Stimulated activated effector memory CD8-positive, alpha-beta T cell treated with anti-CD3 and anti-CD28 coated beads, Interleukin-12 subunit alpha, Interleukin-12 subunit beta, amount 100 ng/mL, for 72 hours (primary cell): ENCODE measurements around the gene ALAS1.

Experiments
- ATAC-seq: fragments of 150-1000 bp; cut with Tn5 transposase; 2 replicates; pipeline ENCODE4 v1.10.0; 2021
- DNase-seq, 2 donors: peaks; one replicate each; pipeline ENCODE4 v3.0.0; 2021 to 2022; ENCODE audit warnings: low spot score in 2 of 2
- H3K27ac Mint-ChIP-seq: one replicate; pipeline ENCODE4 v1.8.0; 2022; ENCODE audit warnings: mild to moderate bottlenecking, mixed read lengths
- H3K36me3 Mint-ChIP-seq: one replicate; pipeline ENCODE4 v1.8.0; 2022; ENCODE audit warnings: mild to moderate bottlenecking, mixed read lengths
- H3K4me1 Mint-ChIP-seq: one replicate; pipeline ENCODE4 v1.8.0; 2022; ENCODE audit warnings: mixed read lengths
- H3K4me3 Mint-ChIP-seq: one replicate; pipeline ENCODE4 v1.8.0; 2022; ENCODE audit warnings: mild to moderate bottlenecking, mixed read lengths
- H3K9me3 Mint-ChIP-seq: one replicate; pipeline ENCODE4 v1.8.0; 2022; ENCODE audit warnings: mixed read lengths

Gene ALAS1

GRCh38 chr3:52203701-52204100 is 5.7 kb downstream of the ALAS1 start:
- peaks cover 100% of the 10 kb centered on the region for H3K36me3 Mint-ChIP-seq
- no peaks in the 10 kb centered on the region for H3K9me3 Mint-ChIP-seq
- H3K27ac Mint-ChIP-seq = peak overlapping the region; percentile 68
- H3K4me1 Mint-ChIP-seq = peaks cover 59% of the 10 kb centered on the region
- DNase-seq = no peak
- no peak overlapping the region for H3K4me3 Mint-ChIP-seq
- no peak for ATAC-seq

GRCh38 chr3:52204337-52205073 is 6.5 kb downstream of the ALAS1 start:
- peaks cover 100% of the 10 kb centered on the region for H3K36me3 Mint-ChIP-seq
- H3K9me3 Mint-ChIP-seq = no peaks in the 10 kb centered on the region
- no peak for DNase-seq
- peaks cover 51% of the 10 kb centered on the region for H3K4me1 Mint-ChIP-seq
- no peak overlapping the region for H3K4me3 Mint-ChIP-seq
- ATAC-seq = peak; percentile 93
- H3K27ac Mint-ChIP-seq = peak overlapping the region; percentile 63

- DNase-seq (no peak), ATAC-seq (no peak)
- Mint-ChIP-seq H3K9me3 (no peaks in the 10 kb centered on the region), H3K27ac (peak overlapping the region; percentile 63), H3K4me1 (peaks cover 42% of the 10 kb centered on the region), H3K36me3 (peaks cover 100% of the 10 kb centered on the region), H3K4me3 (no peak overlapping the region)
These were observed 7.9 kb downstream of the ALAS1 start for GRCh38 chr3:52205727-52206372.

- Mint-ChIP-seq H3K36me3 (peaks cover 100% of the 10 kb centered on the region), H3K27ac (no peak overlapping the region), H3K4me1 (peaks cover 16% of the 10 kb centered on the region), H3K4me3 (no peak overlapping the region), H3K9me3 (no peaks in the 10 kb centered on the region)
- ATAC-seq (no peak), DNase-seq (no peak)
These were observed 10.6 kb downstream of the ALAS1 start for GRCh38 chr3:52208556-52208955.

GRCh38 chr3:52210037-52210436 is 12.1 kb downstream of the ALAS1 start:
- Mint-ChIP-seq H3K27ac (peak overlapping the region; percentile 9), H3K36me3 (peaks cover 100% of the 10 kb centered on the region), H3K4me3 (no peak overlapping the region), H3K4me1 (peaks cover 12% of the 10 kb centered on the region), H3K9me3 (no peaks in the 10 kb centered on the region)
- DNase-seq (no peak), ATAC-seq (no peak)

GRCh38 chr3:52210550-52211046 is 12.6 kb downstream of the ALAS1 start:
- peak overlapping the region; percentile 9 for H3K27ac Mint-ChIP-seq
- DNase-seq (no peak), ATAC-seq (no peak)
- no peak overlapping the region for H3K4me3 Mint-ChIP-seq
- no peaks in the 10 kb centered on the region for H3K9me3 Mint-ChIP-seq
- peaks cover 100% of the 10 kb centered on the region for H3K36me3 Mint-ChIP-seq
- peaks cover 12% of the 10 kb centered on the region for H3K4me1 Mint-ChIP-seq

GRCh38 chr3:52211268-52211891 is 13.4 kb downstream of the ALAS1 start:
- H3K4me3 Mint-ChIP-seq = no peak overlapping the region
- no peaks in the 10 kb centered on the region for H3K9me3 Mint-ChIP-seq
- DNase-seq (no peak), ATAC-seq (no peak)
- no peak overlapping the region for H3K27ac Mint-ChIP-seq
- H3K36me3 Mint-ChIP-seq = peaks cover 96% of the 10 kb centered on the region
- H3K4me1 Mint-ChIP-seq = peaks cover 15% of the 10 kb centered on the region

GRCh38 chr3:52213005-52213404 is 15.0 kb downstream of the ALAS1 start:
- DNase-seq = no peak
- no peak overlapping the region for H3K4me3 Mint-ChIP-seq
- ATAC-seq = no peak
- peaks cover 86% of the 10 kb centered on the region for H3K36me3 Mint-ChIP-seq
- H3K27ac Mint-ChIP-seq = peak overlapping the region; percentile 79
- H3K9me3 Mint-ChIP-seq = no peaks in the 10 kb centered on the region
- H3K4me1 Mint-ChIP-seq = peaks cover 31% of the 10 kb centered on the region

- peaks cover 77% of the 10 kb centered on the region for H3K36me3 Mint-ChIP-seq
- H3K4me1 Mint-ChIP-seq = peaks cover 40% of the 10 kb centered on the region
- ATAC-seq (no peak), DNase-seq (no peak)
- no peaks in the 10 kb centered on the region for H3K9me3 Mint-ChIP-seq
- no peak overlapping the region for H3K4me3 Mint-ChIP-seq
- H3K27ac Mint-ChIP-seq = peak overlapping the region; percentile 55
These were observed 15.9 kb downstream of the ALAS1 start for GRCh38 chr3:52213901-52214300.

GRCh38 chr3:52215351-52215750 is 17.4 kb downstream of the ALAS1 start:
- H3K4me3 Mint-ChIP-seq = no peak overlapping the region
- peaks cover 62% of the 10 kb centered on the region for H3K36me3 Mint-ChIP-seq
- no peaks in the 10 kb centered on the region for H3K9me3 Mint-ChIP-seq
- ATAC-seq (no peak), DNase-seq (no peak)
- peaks cover 52% of the 10 kb centered on the region for H3K4me1 Mint-ChIP-seq
- H3K27ac Mint-ChIP-seq = peak overlapping the region; percentile 55

- DNase-seq (no peak), ATAC-seq (peak; percentile 64)
- Mint-ChIP-seq H3K27ac (peak overlapping the region; percentile 93), H3K4me3 (peak overlapping the region; percentile 72), H3K4me1 (peaks cover 64% of the 10 kb centered on the region), H3K9me3 (no peaks in the 10 kb centered on the region), H3K36me3 (peaks cover 48% of the 10 kb centered on the region)
These were observed 18.8 kb downstream of the ALAS1 start for GRCh38 chr3:52216585-52217408.

- Mint-ChIP-seq H3K4me1 (peaks cover 70% of the 10 kb centered on the region), H3K9me3 (no peaks in the 10 kb centered on the region), H3K27ac (peak overlapping the region; percentile 93), H3K4me3 (peak overlapping the region; percentile 72), H3K36me3 (peaks cover 42% of the 10 kb centered on the region)
- ATAC-seq (no peak), DNase-seq (no peak)
These were observed 19.4 kb downstream of the ALAS1 start for GRCh38 chr3:52217409-52217805.

- H3K4me3 Mint-ChIP-seq = peak overlapping the region; percentile 72
- H3K9me3 Mint-ChIP-seq = no peaks in the 10 kb centered on the region
- ATAC-seq (no peak), DNase-seq (no peak)
- peak overlapping the region; percentile 93 for H3K27ac Mint-ChIP-seq
- H3K4me1 Mint-ChIP-seq = peaks cover 76% of the 10 kb centered on the region
- H3K36me3 Mint-ChIP-seq = peaks cover 36% of the 10 kb centered on the region
These were observed 20.1 kb downstream of the ALAS1 start for GRCh38 chr3:52218026-52218425.

GRCh38 chr3:52218454-52218853 is 20.5 kb downstream of the ALAS1 start:
- ATAC-seq = peak; percentile 66

More at GRCh38 chr3:52218454-52218853, 20.5 kb downstream of the ALAS1 start:
- no peaks in the 10 kb centered on the region for H3K9me3 Mint-ChIP-seq
- H3K4me1 Mint-ChIP-seq = peaks cover 80% of the 10 kb centered on the region
- peak overlapping the region; percentile 72 for H3K4me3 Mint-ChIP-seq
- peaks cover 31% of the 10 kb centered on the region for H3K36me3 Mint-ChIP-seq
- peak overlapping the region; percentile 93 for H3K27ac Mint-ChIP-seq
- no peak for DNase-seq
